Endothelial cell of hepatic sinusoid (primary cell): ENCODE data around the gene C5orf46.

Experiments
- in situ Hi-C: cut with HindIII; loops from 2 replicates; pipeline ENCODE4 v1.10.0; 2017; ENCODE audit warnings: low sequenced_read_pairs

C5orf46 gene

DNA sequence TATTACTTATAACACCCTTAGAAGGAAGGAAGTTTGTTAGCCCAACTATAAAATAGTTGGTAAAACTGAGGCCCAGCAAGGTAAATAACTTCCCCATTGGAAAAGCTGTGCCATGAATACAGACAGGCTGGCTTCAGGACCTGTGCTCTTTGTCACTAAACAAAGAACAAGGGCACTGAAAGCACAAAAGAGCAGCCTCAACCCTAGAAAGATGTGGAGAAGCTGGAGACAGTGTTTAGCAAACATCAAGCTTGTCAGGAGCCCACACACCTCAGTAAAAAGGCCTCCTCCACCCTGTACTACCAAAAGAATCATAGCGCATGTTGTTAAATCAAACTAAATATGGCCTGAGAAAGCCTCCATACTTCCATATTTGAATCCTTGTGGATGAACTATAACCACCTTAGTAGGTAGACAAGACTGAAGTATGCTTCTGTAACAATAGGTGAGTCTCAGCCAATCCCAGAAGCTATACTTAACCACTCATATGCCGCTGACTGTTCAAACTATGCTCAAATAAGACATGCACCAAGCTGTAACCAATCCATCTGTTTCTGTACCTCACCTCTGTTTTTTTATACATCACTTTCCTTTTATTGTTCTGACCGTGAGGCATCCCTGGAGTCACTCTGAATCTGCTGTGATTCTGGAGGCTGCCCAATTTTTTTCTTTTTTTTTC, 46.2 kb downstream of the C5orf46 start:
- in situ Hi-C loops, result no loop called here

GRCh38 chr5:147858565-147858964, 47.8 kb downstream of the C5orf46 start:
- in situ Hi-C loops, result no loop called here

GRCh38 chr5:147857302-147858129, 48.8 kb downstream of the C5orf46 start:
- in situ Hi-C loops, result no loop called here

- in situ Hi-C loops, result no loop called here
Observed at GRCh38 chr5:147856801-147857200, 49.5 kb downstream of the C5orf46 start.

GRCh38 chr5:147855774-147856069, 50.6 kb downstream of the C5orf46 start:
- in situ Hi-C loops, result no loop called here

GRCh38 chr5:147854894-147855773, 51.2 kb downstream of the C5orf46 start:
- in situ Hi-C loops, result no loop called here

DNA sequence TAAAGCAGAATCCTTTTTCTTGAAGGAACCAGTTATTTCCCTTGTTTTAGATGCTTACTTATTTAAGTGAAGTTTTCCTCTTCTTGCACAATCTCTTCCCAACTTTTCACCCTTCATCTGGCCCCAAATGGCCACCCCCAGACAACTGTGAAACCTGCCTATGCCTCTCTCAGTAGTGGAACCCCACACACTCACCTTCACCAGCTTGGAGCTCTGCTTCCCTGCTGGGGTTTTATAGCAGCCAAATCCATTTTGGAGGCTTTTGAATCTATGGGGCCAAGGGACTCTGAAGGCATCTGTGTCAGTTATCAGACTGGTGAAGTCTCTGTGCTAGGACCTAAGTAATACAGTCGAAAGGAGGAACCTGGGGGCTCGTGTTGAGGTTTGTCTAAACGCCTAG, 52.0 kb downstream of the C5orf46 start:
- in situ Hi-C loops, result no loop called here

GRCh38 chr5:147853372-147853987, 52.9 kb downstream of the C5orf46 start:
- in situ Hi-C loops, result no loop called here

DNA sequence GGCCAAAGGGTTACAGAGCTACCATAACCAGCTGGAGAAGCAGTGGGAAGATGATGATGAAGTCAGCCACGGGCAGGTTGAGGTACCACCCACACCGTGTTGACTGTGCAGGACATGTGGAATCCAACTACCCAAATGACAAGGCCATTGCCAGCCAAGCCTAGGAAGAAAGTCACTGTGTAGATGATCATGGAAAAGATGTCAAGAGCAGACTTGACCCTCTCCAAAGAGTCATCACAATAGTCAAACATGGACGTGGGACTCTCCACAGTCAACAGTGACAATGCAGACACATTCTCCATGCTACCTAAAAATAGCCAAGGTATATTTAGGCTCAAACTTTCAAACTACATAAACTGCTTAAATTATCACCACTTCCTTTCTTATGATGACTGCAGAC, 54.0 kb downstream of the C5orf46 start:
- in situ Hi-C loops, result no loop called here

DNA sequence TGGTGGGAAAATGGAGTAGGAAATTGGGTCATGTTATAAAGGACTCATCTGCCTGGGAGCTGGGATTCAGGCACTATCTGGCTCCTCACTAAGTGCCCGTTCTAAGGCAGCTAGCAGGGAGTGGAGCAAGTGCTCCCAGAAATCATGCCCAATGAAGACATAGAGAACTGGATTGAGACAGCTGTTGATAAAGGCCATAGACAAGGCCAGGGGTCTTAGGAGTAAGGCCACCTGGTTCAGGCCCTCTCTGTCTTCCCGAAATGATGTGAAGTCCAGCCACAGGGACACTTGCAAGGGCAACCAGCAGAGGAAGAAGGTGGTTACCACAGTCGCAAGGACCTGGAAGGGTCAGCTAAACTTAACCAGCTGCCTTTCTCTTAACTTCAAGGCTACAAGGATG, 54.8 kb downstream of the C5orf46 start:
- in situ Hi-C loops, result no loop called here

- in situ Hi-C loops, result loop anchor here (5.0 kb wide), 1 partner anchor 83 kb away; no protein-coding TSS in a partner anchor
Observed at GRCh38 chr5:147849226-147849625, 57.1 kb downstream of the C5orf46 start.

DNA sequence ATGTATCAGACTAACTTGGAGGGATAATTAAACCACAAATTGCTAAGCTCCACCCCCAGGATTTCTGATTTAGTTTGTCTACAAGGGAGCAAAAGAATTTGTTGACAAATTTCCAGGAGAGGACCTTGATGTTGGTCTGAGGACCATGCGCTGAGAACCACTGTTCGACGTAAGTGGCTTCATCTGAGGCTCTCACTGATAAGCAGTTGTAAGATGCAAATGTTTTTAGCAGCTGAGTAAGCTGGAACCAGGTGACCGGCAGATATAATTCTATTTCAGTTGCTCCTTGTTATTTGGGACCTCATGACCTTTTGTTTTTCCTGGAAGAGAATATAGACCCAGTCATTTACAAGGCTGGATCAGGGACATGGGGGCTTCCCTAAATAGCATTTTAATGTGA, 60.7 kb downstream of the C5orf46 start:
- in situ Hi-C loops, result loop anchor here (5.0 kb wide), 1 partner anchor 87 kb away; no protein-coding TSS in a partner anchor

DNA sequence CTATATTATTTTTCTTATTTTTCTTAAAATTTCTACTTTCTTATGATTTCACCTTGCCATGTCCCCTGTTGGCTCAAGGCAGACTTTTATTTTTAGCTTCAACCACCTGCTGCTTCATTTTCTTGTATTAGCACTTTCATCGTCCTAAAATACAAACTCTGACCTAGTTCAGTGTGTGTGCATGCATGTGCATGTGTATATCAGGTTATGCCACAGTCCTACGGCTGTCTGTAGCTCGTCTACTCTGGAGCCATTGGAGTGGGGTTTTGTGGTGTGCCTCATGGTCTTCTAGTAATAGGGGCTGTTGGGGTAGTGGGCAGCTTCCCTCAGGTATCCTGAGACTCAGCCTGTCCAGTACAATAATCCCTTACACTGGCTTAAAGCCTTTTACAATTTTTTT, 61.5 kb downstream of the C5orf46 start:
- in situ Hi-C loops, result loop anchor here (5.0 kb wide), 1 partner anchor 87 kb away; no protein-coding TSS in a partner anchor

GRCh38 chr5:147842869-147843268, 63.5 kb downstream of the C5orf46 start:
- in situ Hi-C loops, result no loop called here
